Measurements from ENCODE around the gene C2orf92. TPM values are rescaled to one million over a fixed set of nuclear protein-coding genes. Genes with fewer than 3 reads are reported as not detected.
"Not testable (repeated sequence)": the region's sequence is repeated elsewhere in the genome, so short reads cannot be mapped to it uniquely, and the experiment has no call there.

The C2orf92 gene
- total and polyA plus RNA-seq, 2 donors (not counting 3 experiments of a cell fraction or from before 2014, with no cell fraction given): 1.8 to 7.9 TPM

DNA sequence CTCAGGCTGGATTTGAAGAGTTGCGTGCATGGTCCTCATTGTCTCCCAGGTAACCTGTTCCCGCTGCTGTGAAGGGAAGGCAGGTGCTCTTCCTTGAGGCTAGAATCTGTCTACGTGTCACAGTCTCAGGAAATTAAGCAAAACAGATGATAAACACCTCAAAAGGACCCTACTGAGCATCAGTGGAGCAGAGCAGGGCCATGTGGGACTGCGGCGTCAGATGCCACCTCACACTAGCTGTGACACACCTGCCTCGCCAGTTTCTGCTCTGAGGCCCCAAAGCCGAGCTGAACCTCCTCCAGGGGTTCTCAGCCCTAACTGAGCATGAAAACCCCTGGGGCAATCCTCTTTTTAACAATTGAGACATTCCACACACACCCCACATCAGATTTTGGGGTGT is 2.0 kb downstream of the C2orf92 start:
- no peak for DNase-seq (ENCODE audit: low read depth, low spot score)
- H3K36me3 ChIP-seq (ENCODE audit: control insufficient read depth in 2 of 2, extremely low read depth in 1 of 2, insufficient read depth in 2 of 2, low read length in 2 of 2): no peaks in the 10 kb centered on the region
- H3K9me1 ChIP-seq (replicated peaks; ENCODE audit: control insufficient read depth, extremely low read depth, insufficient read depth, low read length): no peaks in the 10 kb centered on the region
- no peaks in the 10 kb centered on the region for H3K4me1 ChIP-seq (ENCODE audit: control insufficient read depth, extremely low read depth, insufficient read depth, low read length)
- no peaks in the 10 kb centered on the region for H3K27me3 ChIP-seq (ENCODE audit: control insufficient read depth in 2 of 2, insufficient read depth in 2 of 2, low read length in 2 of 2)
- H2AFZ ChIP-seq (ENCODE audit: low read depth, low read length): no peak overlapping the region
- H4K20me1 ChIP-seq (replicated peaks; ENCODE audit: control insufficient read depth, extremely low read depth, insufficient read depth, low read length): no peaks in the 10 kb centered on the region
- dilution Hi-C loops (cut with MboI; ENCODE audit: extremely low pct_ligation_motif_present, low sequenced_read_pairs) (no loop called here), intact Hi-C loops (cut with micrococcal nuclease) (no loop called here)
- FAIRE-seq: no peak
- BruUV-seq (replicated peaks): no TSS peak
- H3K9me3 ChIP-seq (replicated peaks; ENCODE audit: control insufficient read depth, insufficient read depth, low read length): no peaks in the 10 kb centered on the region
- H3K4me3 ChIP-seq (replicated peaks in 1 of 3; ENCODE audit: insufficient read depth in 1 of 3, low read depth in 1 of 3, low read length in 3 of 3): no peak overlapping the region
- no peak overlapping the region for H3K9ac ChIP-seq (replicated peaks; ENCODE audit: extremely low read depth, insufficient read depth, low read length)
- no peaks in the 10 kb centered on the region for H3K79me2 ChIP-seq (ENCODE audit: control insufficient read depth, insufficient read depth, low read length)
- CTCF ChIA-PET: no interaction called here
- no peak overlapping the region for H3K27ac ChIP-seq (ENCODE audit: insufficient read depth, low read depth, low read length)
- H3K4me2 ChIP-seq (ENCODE audit: insufficient read depth, low read length): no peak overlapping the region
- TF ChIP-seq POLR2AphosphoS5 (IDR thresholded peaks at IDR 0.05; ENCODE audit: insufficient read depth, low read depth, low read length): no peak
- TF ChIP-seq EZH2 (IDR thresholded peaks at IDR 0.05; ENCODE audit: borderline replicate concordance, low read depth, low read length, severe bottlenecking): no peak
- TF ChIP-seq MYC (IDR thresholded peaks at IDR 0.05; ENCODE audit: low read depth, low read length): no peak
- no peak for TF ChIP-seq FOS (IDR thresholded peaks at IDR 0.05; ENCODE audit: borderline replicate concordance, insufficient read depth, low read length)
- TF ChIP-seq GATA2 (IDR thresholded peaks at IDR 0.05; ENCODE audit: insufficient read depth, insufficient read length, low read depth, low read length): no peak
- TF ChIP-seq, protein P1, sequence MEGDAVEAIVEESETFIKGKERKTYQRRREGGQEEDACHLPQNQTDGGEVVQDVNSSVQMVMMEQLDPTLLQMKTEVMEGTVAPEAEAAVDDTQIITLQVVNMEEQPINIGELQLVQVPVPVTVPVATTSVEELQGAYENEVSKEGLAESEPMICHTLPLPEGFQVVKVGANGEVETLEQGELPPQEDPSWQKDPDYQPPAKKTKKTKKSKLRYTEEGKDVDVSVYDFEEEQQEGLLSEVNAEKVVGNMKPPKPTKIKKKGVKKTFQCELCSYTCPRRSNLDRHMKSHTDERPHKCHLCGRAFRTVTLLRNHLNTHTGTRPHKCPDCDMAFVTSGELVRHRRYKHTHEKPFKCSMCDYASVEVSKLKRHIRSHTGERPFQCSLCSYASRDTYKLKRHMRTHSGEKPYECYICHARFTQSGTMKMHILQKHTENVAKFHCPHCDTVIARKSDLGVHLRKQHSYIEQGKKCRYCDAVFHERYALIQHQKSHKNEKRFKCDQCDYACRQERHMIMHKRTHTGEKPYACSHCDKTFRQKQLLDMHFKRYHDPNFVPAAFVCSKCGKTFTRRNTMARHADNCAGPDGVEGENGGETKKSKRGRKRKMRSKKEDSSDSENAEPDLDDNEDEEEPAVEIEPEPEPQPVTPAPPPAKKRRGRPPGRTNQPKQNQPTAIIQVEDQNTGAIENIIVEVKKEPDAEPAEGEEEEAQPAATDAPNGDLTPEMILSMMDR (IDR thresholded peaks at IDR 0.05; ENCODE audit: extremely low read depth in 1 of 2, insufficient read depth in 1 of 2, low read depth in 1 of 2, low read length in 2 of 2): no peak
- TF ChIP-seq JUN (IDR thresholded peaks at IDR 0.05; ENCODE audit: borderline replicate concordance, insufficient read depth, insufficient read length, low read depth): no peak
- TF ChIP-seq POLR2A (IDR thresholded peaks at IDR 0.05; ENCODE audit: low read depth, low read length): no peak
- TF ChIP-seq, protein P2, sequence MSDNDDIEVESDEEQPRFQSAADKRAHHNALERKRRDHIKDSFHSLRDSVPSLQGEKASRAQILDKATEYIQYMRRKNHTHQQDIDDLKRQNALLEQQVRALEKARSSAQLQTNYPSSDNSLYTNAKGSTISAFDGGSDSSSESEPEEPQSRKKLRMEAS (IDR thresholded peaks at IDR 0.05; ENCODE audit: insufficient read depth, insufficient read length): no peak
- POLR2A ChIA-PET: no interaction called here

- CTCF ChIA-PET: interaction anchor here (1.5 kb wide), 2 partner anchors 8 to 27 kb away, joined by 4 to 8 read pairs; partner anchors contain the start of gene ACTR1B
- DNase-seq (ENCODE audit: low read depth, low spot score); H3K36me3 ChIP-seq (ENCODE audit: control insufficient read depth in 2 of 2, extremely low read depth in 1 of 2, insufficient read depth in 2 of 2, low read length in 2 of 2); H3K79me2 ChIP-seq (ENCODE audit: control insufficient read depth, insufficient read depth, low read length); H3K4me3 ChIP-seq (replicated peaks in 1 of 3; ENCODE audit: insufficient read depth in 1 of 3, low read depth in 1 of 3, low read length in 3 of 3); H2AFZ ChIP-seq (ENCODE audit: low read depth, low read length); H3K9ac ChIP-seq (replicated peaks; ENCODE audit: extremely low read depth, insufficient read depth, low read length); FAIRE-seq; H3K9me3 ChIP-seq (replicated peaks; ENCODE audit: control insufficient read depth, insufficient read depth, low read length); BruUV-seq (replicated peaks); H3K27me3 ChIP-seq (ENCODE audit: control insufficient read depth in 2 of 2, insufficient read depth in 2 of 2, low read length in 2 of 2); H4K20me1 ChIP-seq (replicated peaks; ENCODE audit: control insufficient read depth, extremely low read depth, insufficient read depth, low read length); dilution Hi-C loops (cut with MboI; ENCODE audit: extremely low pct_ligation_motif_present, low sequenced_read_pairs); H3K4me2 ChIP-seq (ENCODE audit: insufficient read depth, low read length); intact Hi-C loops (cut with micrococcal nuclease); POLR2A ChIA-PET; H3K27ac ChIP-seq (ENCODE audit: insufficient read depth, low read depth, low read length); H3K9me1 ChIP-seq (replicated peaks; ENCODE audit: control insufficient read depth, extremely low read depth, insufficient read depth, low read length): not testable (repeated sequence)
- H3K4me1 ChIP-seq (ENCODE audit: control insufficient read depth, extremely low read depth, insufficient read depth, low read length): peaks cover 11% of the 10 kb centered on the region
Observed at GRCh38 chr2:97672606-97673140, 3.2 kb downstream of the C2orf92 start.

Data from endothelial cell of umbilical vein (primary cell).